HG03354 (cell line): Measurements from ENCODE around the gene PNPLA6.

ENCODE experiments used
- ATAC-seq: cut with Tn5 transposase; IDR thresholded peaks from one replicate; pipeline ENCODE4 v1.9.1; 2021; ENCODE audit warnings: mild to moderate bottlenecking; ENCODE audit not compliant: unreplicated experiment, poor library complexity, severe bottlenecking

The PNPLA6 gene

DNA sequence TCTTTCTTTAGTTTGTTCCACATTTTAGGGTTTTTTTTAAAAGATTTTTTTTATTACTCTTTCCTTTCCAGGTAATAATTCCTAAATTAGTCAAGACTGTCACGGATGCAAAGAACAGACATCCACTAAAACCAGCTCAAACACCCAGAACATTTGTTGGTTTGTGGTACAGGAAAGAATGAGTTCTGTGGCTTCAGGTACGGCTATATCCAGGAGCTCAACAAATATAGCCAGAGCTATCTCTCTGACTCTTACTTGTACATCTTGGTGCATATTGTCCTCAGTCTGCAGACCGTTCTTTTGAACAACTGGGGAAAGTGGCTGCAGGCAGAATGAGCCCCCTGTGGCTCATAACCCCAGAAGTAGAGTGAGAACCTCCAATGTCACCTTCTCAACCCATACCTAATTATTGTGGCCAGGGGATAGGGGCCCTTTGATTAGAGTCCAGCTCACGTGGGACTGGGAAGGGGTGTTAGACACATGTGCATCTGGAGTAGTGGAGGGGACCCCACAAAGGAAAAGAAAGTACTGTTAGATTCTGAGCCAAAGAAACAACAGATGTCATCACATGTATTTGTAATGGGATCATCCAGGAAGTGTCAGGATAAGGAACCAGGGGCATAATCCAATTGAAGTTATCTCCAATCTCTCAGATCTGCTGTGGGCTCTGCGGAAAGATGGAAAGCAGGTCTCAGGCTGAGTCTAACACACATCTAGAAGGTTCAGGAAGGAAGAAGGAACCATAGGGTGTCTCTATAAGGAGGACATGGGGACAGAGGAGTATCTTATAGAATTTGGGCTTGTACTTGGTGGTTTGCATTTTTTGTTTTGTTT, 21.5 kb upstream of the PNPLA6 start:
- no peak for ATAC-seq

DNA sequence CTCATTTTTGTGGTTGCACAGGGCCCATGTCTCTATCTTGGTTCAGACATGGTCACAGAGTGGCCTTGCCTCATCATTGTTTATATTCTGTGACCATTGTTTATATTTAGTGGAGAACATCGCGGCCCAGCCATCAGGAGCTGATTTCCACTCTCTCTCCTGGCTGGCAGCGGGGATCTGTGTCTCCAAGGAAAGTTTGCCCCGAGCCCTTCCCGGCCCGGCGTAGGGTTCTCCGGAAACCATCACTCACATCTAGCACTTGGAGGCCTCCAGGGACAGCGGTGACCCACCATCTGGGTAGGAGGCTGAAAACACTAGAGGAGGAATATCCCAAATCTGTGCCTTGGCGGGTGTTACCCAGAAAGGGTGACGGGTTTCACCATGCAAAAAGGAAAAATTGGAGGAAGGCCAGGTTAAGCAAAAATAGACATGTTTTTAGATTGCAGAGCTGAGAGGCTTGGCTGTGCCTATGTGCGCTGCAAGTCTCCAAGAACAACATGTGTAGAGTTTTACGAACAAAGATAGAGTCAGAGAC, 20.3 kb upstream of the PNPLA6 start:
- no peak for ATAC-seq

DNA sequence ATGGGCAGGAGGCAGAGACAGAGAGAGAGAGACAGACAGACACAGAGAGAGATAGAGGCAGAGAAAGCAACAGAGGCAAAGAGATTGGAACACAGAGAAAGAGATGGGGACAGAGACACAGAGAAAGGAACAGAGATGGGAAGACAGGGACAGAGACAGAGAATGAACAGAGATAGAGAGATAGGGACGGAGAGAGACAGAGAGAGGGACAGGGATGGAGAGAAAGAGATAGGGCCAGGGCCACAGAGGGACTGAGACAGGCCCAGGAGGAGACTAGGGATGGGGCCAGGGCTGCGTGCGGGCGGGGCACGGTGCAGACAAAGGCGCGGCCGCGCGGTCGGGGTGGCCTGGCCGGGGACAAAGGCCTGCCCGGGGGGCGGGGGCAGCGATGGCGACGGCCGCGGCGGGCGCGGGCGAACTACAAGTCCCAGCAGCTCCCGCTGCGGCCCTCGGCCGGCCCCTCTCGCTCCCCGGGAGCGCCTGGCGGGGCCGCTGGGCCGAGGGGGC, 19.8 kb upstream of the PNPLA6 start, which contains the start of gene ZNF358:
ZNF358 (plus strand) TSS at position 459 of the 507 bp plus-strand sequence. CDS start 3,140 bp downstream, outside the sequence.
- no peak for ATAC-seq

DNA sequence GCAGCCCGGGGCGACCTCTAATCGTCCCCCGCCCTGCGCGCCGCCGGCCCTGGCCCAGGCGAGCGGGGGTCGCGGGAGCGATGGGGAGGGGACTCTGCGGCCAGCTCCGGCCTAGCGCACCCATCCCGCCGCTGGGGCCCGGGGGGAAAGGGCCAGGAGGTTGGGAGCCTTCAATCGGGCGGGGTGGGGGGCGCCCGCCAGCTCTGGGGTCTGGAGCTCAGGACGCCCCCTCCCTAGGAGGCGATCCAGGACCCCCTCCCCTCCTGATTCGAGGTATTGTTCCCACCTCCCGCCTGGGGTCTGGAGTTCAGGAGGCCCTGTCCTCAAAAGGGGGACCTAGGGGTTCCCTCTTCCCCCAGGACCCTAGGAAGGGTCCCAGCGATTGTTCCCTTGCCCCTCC, 19.2 kb upstream of the PNPLA6 start:
- no peak for ATAC-seq

DNA sequence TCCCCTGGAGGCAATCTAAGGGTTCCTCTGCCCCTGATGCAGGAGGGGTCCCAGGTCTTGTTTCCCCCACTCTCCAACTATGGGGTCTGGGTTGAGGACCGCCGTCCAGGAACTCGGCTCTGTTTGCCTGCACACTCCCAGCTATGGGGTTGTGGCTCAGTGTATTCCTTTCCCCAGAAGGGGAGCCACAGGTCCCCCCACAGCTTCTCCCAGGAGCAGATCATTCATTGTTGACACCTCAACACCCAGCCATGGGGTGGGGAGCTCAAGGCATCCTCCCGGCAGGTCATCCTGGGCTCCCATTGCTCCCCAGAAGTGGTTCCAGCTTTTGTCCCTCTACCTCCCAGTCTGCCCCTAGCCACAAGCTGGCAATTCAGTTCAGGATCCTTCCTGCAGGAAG, 18.6 kb upstream of the PNPLA6 start:
- ATAC-seq = no peak

DNA sequence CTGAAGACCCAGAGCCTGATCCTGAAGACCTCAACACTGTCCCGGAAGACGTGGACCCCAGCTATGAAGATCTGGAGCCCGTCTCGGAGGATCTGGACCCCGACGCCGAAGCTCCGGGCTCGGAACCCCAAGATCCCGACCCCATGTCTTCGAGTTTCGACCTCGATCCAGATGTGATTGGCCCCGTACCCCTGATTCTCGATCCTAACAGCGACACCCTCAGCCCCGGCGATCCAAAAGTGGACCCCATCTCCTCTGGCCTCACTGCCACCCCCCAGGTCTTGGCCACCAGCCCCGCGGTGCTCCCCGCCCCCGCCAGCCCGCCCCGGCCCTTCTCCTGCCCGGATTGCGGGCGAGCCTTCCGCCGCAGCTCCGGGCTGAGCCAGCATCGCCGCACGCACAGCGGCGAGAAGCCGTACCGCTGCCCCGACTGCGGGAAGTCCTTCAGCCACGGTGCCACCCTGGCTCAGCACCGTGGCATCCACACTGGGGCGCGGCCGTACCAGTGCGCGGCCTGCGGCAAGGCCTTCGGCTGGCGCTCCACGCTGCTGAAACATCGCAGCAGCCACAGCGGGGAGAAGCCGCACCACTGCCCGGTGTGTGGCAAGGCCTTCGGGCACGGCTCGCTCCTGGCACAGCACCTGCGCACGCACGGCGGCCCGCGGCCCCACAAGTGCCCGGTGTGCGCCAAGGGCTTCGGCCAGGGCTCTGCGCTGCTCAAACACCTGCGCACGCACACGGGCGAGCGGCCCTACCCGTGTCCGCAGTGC, 16.0 kb upstream of the PNPLA6 start:
- no peak for ATAC-seq

DNA sequence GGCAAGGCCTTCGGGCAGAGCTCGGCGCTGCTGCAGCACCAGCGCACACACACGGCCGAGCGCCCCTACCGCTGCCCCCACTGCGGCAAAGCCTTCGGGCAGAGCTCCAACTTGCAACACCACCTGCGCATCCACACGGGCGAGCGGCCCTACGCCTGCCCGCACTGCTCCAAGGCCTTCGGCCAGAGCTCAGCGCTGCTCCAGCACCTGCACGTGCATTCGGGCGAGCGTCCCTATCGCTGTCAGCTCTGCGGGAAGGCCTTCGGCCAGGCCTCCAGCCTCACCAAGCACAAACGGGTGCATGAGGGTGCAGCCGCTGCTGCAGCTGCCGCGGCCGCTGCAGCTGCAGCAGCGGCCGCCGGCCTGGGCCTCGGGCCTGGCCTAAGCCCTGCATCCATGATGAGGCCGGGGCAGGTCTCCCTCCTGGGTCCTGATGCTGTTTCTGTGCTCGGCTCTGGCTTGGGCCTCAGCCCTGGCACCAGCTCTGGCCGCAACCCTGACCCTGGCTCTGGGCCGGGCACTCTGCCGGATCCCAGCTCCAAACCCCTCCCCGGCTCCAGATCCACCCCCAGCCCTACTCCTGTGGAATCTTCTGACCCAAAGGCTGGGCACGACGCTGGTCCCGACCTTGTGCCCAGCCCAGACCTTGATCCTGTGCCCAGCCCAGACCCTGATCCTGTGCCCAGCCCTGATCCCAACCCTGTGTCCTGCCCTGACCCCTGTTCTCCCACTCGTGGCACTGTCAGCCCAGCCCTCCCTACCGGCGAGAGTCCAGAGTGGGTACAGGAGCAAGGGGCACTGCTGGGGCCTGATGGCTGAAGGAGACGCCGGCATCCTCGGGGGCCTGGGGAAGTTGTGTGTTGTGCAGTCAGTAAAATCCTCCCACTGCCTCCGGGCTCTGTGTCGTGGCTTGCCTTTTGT, 15.1 kb upstream of the PNPLA6 start:
- ATAC-seq = no peak

DNA sequence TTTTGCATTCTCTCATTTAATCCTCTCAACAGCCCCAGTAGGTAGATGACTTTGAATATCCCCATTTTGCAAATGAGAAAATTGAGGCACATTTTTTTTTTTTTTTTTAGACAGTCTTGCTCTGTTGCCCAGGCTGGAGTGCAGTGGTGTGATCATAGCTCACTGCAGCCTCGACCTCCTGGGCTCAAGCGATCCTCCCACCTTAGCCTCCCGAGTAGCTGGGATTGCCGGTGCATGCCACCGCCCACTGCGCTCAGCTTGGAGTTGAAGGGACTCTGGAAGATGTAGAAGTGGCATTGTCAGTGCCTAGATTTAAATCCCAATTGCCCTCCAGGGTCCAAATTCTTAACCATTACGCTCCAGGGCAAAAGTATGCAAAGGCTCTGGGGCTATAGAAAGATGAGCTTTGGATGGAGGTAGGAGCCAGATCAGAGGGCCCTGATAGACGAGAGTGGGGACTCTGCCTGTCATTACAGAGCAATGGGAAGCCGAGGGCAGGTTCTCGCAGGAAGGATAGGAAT, 13.9 kb upstream of the PNPLA6 start:
- no peak for ATAC-seq

DNA sequence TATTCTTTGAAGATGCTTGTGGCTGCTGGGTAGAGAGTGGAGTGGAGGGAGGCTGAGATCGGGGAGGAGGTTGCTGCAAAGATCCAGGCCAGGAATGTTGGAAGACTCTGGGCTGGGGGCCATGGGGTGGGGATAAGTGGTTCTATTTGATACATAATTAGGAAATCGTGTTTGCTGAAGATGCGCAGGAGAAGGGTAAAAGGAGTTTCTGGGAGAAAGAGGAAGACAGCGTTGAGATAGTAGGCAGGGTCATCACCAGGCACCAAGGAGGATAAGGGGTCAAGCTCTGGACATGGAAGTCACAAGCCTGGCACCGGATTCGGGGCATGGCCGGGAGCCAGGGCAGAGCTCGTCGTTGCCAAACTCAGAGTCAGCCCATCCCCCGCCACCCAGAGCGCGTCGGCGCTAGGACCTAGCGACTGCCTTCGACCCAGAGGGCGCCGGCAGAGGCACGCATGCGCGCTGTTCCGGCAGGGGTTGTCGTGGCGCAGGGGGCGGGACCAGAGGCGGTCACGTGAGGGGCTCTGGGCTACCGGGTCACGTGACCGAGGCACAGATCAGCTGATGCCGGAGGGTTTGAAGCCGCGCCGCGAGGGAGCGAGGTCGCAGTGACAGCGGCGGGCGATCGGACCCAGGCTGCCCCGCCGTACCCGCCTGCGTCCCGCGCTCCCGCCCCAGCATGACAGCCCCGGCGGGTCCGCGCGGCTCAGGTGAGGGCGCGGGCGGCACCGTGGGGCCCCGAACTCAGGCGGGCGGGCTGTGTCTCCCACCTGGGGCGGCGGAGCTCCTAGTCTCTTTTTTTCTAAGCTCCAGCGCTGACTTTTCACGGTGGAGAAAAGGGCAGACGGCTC, 13.2 kb upstream of the PNPLA6 start, which contains the start of gene MCOLN1:
MCOLN1 (plus strand) TSS at position 553 of the 851 bp plus-strand sequence; CDS start at position 680, 127 bp downstream.
- ATAC-seq = peak; percentile 82

DNA sequence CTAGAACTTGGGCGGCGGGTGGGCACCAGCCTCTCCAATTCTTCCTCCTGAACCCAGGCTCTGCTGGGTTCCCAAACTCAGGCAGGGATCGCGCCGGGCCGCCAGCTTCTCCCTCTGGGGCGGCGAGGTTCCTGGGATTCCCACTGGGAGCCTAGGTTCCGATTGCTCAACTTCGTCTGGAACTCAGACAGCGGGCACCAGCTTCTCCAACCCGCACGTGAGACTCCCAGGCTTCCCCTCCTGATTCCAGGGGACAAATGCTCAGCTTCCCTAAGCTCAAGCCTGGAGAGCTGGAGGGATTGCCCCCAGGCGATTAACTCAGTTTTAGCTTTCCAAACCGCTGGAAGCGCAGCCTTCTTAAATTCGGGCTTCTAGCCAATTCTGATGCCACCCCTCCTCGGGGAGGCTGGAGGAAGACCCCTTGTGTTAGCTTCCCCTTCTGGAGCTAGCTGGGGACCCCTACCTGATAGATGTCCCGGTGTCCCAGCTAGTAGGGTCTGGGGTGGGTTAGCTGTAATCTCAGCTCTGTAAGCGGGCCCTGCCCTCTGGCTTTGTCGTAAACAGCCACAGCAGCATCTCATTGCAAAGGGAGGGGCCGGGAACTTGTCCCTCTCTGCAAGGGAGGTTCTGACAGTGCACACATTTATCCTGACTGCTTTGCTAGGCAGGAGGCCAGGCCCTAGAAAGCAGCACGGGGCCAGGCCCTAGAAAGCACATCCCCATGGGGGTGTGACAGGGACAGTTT, 12.4 kb upstream of the PNPLA6 start:
- no peak for ATAC-seq

DNA sequence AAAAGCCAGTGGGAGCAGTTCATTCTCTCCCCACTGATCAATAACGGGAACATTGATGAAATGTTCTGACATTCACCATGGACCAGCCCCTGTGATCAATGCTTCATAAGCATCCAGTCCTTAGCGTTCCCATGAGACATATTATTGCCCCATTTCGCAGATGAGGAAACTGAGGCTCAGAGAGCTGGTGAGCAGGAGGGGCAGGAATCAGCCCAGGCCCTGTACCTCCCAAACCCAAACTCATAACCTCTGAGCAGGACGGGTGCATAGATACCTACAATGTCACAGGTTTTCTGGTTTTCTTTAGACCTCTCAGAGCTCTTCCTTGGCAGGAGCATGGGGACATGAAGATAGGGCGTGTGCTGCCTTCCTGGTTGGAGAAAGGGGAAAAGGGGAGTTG, 11.0 kb upstream of the PNPLA6 start:
- no peak for ATAC-seq

DNA sequence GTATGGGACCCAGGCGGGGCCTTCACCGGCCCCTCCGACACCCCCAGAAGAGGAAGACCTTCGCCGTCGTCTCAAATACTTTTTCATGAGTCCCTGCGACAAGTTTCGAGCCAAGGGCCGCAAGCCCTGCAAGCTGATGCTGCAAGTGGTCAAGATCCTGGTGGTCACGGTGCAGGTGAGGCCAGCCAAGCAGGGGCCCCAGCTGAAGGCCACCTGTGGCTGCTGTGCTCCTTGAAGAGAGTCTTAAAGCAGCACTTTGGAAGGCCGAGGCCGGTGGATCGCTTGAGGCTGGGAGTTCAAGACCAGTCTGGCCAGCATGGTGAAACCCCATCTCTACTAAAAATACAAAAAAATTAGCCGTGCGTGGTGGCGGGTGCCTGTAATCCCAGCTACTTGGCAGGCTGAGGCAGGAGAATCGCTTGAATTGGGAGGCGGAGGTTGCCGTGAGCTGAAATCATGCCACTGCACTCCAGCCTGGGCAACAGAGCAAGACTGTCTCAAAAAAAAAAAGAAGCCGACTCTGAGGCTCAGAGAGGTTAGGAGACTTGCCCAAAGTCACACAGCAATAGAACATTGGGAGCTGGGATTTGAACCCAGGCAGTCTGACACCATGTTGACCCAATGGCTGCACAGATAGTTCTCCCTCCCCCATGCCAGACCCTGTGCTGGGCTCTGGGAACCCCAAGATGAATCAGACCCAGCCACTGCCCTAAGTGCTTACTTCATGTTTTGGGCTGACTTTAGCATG, 10.4 kb upstream of the PNPLA6 start:
- ATAC-seq = no peak

DNA sequence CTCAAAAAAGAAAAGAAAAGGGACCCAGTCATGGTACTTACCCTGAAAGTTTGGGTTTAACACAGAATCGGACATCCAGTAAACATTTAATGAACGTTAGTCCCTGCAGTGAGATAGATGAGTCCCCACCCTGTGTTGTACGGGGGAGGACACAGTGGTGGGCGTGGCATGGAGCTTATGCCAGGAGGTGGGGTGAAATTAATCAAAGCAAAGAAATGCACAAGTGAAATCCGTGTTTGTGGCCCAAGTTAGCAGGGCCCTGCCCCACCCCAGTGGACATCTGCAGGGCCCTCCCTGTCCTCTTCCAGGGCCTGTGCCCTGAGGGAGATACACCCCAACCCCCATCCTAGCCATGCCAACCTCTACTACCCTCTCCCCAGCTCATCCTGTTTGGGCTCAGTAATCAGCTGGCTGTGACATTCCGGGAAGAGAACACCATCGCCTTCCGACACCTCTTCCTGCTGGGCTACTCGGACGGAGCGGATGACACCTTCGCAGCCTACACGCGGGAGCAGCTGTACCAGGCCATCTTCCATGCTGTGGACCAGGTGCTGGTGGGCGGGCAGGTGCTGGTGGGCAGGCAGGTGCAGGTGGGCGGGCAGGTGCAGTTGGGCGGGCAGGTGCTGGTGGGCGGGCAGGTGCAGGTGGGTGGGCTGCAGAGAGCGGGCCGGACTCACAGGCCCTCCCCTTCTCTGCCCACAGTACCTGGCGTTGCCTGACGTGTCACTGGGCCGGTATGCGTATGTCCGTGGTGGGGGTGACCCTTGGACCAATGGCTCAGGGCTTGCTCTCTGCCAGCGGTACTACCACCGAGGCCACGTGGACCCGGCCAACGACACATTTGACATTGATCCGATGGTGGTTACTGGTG, 9.2 kb upstream of the PNPLA6 start:
- ATAC-seq = no peak

DNA sequence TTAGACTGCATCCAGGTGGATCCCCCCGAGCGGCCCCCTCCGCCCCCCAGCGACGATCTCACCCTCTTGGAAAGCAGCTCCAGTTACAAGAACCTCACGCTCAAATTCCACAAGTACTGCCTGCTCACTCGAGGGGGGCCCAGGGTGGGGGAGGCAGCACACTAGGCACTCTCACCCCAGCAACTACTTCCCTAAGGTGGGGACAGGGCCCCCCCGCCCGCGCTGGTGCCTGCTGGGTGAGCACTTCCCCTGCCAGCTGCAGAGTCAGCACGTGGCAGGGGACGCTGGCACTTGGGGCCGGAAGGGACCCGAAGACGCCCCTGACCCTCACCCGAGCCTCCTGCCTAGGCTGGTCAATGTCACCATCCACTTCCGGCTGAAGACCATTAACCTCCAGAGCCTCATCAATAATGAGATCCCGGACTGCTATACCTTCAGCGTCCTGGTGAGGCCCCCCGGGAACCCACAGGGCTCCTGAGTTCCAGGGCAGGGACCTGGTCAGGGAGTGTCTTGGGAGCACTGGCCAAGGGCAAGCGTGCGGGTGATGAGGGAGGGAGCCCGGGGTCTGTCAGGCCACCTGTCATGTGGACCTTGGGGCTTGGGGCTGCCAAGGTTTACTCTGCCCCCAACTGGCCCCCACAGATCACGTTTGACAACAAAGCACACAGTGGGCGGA, 7.9 kb upstream of the PNPLA6 start:
- ATAC-seq = no peak

DNA sequence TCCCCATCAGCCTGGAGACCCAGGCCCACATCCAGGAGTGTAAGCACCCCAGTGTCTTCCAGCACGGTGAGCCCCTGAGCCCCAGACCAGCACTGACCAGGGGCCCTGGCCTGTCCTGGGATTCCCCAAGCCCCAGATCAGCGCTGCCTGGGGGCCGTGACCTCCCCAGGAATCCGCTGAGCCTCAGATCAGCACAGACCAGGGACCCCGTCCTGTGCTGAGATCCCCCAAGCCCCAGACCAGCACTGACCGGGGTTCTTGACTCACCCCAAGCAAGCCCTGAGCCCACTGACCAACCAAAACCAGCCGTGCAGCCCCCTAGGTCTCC, 7.4 kb upstream of the PNPLA6 start:
- no peak for ATAC-seq
